Measurements from ENCODE around the gene GTF2I.
A peak's percentile ranks its signal among the peaks of the same experiment; 100 is the strongest.

GTF2I gene

DNA sequence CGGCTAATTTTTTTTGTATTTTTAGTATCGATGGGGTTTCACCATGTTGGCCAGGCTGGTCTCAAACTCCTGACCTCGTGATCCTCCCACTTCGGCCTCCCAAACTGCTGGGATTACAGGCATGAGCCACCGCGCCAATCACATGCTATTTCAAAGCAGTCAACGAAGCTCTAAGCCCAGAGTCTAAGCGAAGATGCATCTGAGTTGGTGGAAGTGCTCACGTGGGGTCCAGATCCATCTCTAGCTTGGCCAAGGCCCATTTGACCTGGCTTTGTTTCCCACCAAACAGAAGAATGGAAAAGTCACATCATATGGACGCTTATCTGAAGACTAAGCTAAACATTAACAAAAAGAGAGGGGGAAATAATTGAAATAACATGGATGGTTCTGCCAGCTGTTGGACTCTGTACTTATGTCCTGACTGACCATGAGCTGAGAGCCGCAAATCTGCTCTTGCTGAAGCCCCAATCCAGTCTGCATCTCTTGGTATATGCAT is 3.8 kb upstream of the GTF2I start:
- TF ChIP-seq ZNF274 (IDR thresholded peaks at IDR 0.05; ENCODE audit: low read depth, low read length) (no peak), SUZ12 (IDR thresholded peaks at IDR 0.05; ENCODE audit: extremely low read depth, insufficient read depth, insufficient read length) (no peak), YY1 (IDR thresholded peaks at IDR 0.05; ENCODE audit: insufficient read depth, insufficient read length) (no peak)
- no peaks in the 10 kb centered on the region for H3K27me3 ChIP-seq (ENCODE audit: insufficient read depth, insufficient read length)
- no peaks in the 10 kb centered on the region for H3K9me3 ChIP-seq (ENCODE audit: insufficient read depth, low read length)
- peaks cover 1% of the 10 kb centered on the region for H3K4me1 ChIP-seq (ENCODE audit: insufficient read depth, insufficient read length)
- H3K36me3 ChIP-seq (ENCODE audit: insufficient read depth, insufficient read length, low read length), result peaks cover 2% of the 10 kb centered on the region
- no peak overlapping the region for H3K4me3 ChIP-seq (ENCODE audit: insufficient read length, low read depth)
- H3K9ac ChIP-seq (ENCODE audit: insufficient read length, low read depth), result no peak overlapping the region
- no peak for DNase-seq (ENCODE audit: low read depth, low spot score)

DNA sequence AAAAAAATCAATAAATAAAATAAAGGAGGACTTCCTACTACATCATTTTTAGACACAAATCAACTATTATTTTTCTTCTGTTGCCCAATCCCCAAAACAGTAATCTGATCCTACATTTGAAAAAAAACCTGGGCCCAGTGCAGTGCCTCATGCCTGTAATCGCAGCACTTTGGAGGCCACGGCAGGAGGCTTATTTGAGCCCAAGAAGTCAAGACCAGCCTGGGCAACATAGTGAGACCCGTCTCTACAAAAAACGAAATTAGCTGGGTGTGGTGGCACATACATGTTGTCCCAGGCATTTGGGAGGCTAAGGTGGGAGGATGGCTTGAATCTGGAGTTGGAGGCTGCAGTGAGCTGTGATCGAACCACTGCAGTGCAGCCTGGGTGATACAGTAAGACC is 2.7 kb upstream of the GTF2I start:
- Histone ChIP-seq H3K36me3 (ENCODE audit: insufficient read depth, insufficient read length, low read length) (peaks cover 6% of the 10 kb centered on the region), H3K4me1 (ENCODE audit: insufficient read depth, insufficient read length) (no peaks in the 10 kb centered on the region), H3K4me3 (ENCODE audit: insufficient read length, low read depth) (no peak overlapping the region), H3K9me3 (ENCODE audit: insufficient read depth, low read length) (no peaks in the 10 kb centered on the region), H3K9ac (ENCODE audit: insufficient read length, low read depth) (no peak overlapping the region), H3K27me3 (ENCODE audit: insufficient read depth, insufficient read length) (no peaks in the 10 kb centered on the region)
- TF ChIP-seq YY1 (IDR thresholded peaks at IDR 0.05; ENCODE audit: insufficient read depth, insufficient read length) (no peak), ZNF274 (IDR thresholded peaks at IDR 0.05; ENCODE audit: low read depth, low read length) (no peak), SUZ12 (IDR thresholded peaks at IDR 0.05; ENCODE audit: extremely low read depth, insufficient read depth, insufficient read length) (no peak)
- DNase-seq (ENCODE audit: low read depth, low spot score), result no peak

DNA sequence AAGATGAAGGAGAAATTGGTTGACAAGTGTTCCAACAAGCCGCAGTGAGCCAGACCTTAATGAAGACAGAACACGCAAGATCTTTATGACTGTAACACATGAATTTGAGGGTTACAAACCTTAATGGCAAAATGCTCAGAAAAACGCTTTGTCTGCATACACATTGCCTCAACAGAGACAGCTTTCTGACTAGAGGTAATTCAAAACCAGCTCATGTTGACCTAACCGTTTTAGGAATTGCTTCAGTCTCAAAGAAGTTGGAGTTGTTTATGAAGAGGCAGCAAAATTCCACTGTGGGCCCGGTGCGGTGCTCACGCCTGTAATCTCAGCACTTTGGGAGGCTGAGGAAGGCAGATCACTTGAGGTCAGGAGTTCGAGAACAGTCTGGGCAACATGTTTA is 2.2 kb upstream of the GTF2I start:
- Histone ChIP-seq H3K4me3 (ENCODE audit: insufficient read length, low read depth) (no peak overlapping the region), H3K36me3 (ENCODE audit: insufficient read depth, insufficient read length, low read length) (peaks cover 6% of the 10 kb centered on the region), H3K27me3 (ENCODE audit: insufficient read depth, insufficient read length) (no peaks in the 10 kb centered on the region), H3K9me3 (ENCODE audit: insufficient read depth, low read length) (no peaks in the 10 kb centered on the region), H3K4me1 (ENCODE audit: insufficient read depth, insufficient read length) (no peaks in the 10 kb centered on the region), H3K9ac (ENCODE audit: insufficient read length, low read depth) (peak overlapping the region; percentile 81)
- no peak for DNase-seq (ENCODE audit: low read depth, low spot score)
- no peak for TF ChIP-seq YY1 (IDR thresholded peaks at IDR 0.05; ENCODE audit: insufficient read depth, insufficient read length)

DNA sequence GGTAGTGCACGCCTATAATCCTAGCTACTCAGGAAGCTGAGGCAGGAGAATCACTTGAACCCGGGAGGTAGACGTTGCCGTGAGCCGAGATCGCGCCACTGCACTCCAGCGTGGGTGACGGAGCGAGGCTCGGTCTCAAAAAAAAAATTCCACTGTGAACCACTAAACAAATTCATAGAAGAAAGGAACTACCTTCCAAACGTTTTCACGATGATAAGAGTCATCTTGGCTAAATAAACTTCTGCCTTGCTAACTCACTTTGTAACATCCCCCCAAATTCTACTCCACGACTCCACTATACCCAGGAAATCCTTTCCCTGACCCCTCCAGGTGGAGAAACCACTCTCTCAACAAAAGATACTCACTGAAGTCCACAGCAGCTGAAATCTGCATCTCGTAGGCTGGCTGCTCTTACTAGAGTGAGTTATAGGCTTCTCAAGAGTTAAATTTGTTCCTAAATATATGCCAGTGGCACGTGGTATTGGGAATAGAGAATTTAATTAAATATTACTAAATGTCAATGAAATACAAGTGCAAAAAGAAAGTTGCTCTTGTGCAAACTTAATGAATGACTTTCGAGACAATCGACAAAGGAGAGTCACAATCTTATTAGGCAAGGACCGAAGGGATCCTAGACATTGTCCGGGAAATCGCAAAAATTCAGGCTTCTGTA is 1.6 kb upstream of the GTF2I start:
- Histone ChIP-seq H3K4me3 (ENCODE audit: insufficient read length, low read depth) (peak overlapping the region; percentile 18), H3K4me1 (ENCODE audit: insufficient read depth, insufficient read length) (no peaks in the 10 kb centered on the region), H3K27me3 (ENCODE audit: insufficient read depth, insufficient read length) (no peaks in the 10 kb centered on the region), H3K9ac (ENCODE audit: insufficient read length, low read depth) (peak overlapping the region; percentile 81), H3K9me3 (ENCODE audit: insufficient read depth, low read length) (no peaks in the 10 kb centered on the region), H3K36me3 (ENCODE audit: insufficient read depth, insufficient read length, low read length) (peaks cover 6% of the 10 kb centered on the region)
- TF ChIP-seq SUZ12 (IDR thresholded peaks at IDR 0.05; ENCODE audit: extremely low read depth, insufficient read depth, insufficient read length) (no peak), ZNF274 (IDR thresholded peaks at IDR 0.05; ENCODE audit: low read depth, low read length) (no peak), YY1 (IDR thresholded peaks at IDR 0.05; ENCODE audit: insufficient read depth, insufficient read length) (no peak)
- no peak for DNase-seq (ENCODE audit: low read depth, low spot score)

DNA sequence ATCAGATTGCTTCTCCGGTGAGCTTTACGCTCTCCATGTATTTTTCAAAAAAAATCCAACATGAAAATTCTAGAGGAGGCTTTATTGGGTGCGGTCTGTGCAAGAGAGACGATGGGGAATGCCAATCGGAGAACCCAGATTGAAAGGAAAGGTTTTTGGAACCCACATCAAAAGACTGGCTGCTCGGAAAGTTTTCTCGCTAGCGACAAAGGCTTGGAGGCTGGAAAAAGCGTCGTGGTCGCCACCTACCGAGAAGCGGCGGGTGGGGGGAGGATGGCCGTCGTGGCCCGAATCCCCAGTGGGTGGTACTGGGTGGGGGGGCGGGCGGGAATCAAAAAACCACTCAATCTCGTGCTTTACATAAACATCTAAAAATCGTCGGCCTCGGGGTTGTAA is 1.1 kb upstream of the GTF2I start:
- Histone ChIP-seq H3K27me3 (ENCODE audit: insufficient read depth, insufficient read length) (no peaks in the 10 kb centered on the region), H3K9me3 (ENCODE audit: insufficient read depth, low read length) (no peaks in the 10 kb centered on the region), H3K36me3 (ENCODE audit: insufficient read depth, insufficient read length, low read length) (peaks cover 6% of the 10 kb centered on the region), H3K9ac (ENCODE audit: insufficient read length, low read depth) (peak overlapping the region; percentile 83), H3K4me3 (ENCODE audit: insufficient read length, low read depth) (peak overlapping the region; percentile 66), H3K4me1 (ENCODE audit: insufficient read depth, insufficient read length) (no peaks in the 10 kb centered on the region)
- no peak for DNase-seq (ENCODE audit: low read depth, low spot score)
- TF ChIP-seq YY1 (IDR thresholded peaks at IDR 0.05; ENCODE audit: insufficient read depth, insufficient read length) (no peak), ZNF274 (IDR thresholded peaks at IDR 0.05; ENCODE audit: low read depth, low read length) (no peak), SUZ12 (IDR thresholded peaks at IDR 0.05; ENCODE audit: extremely low read depth, insufficient read depth, insufficient read length) (no peak)

DNA sequence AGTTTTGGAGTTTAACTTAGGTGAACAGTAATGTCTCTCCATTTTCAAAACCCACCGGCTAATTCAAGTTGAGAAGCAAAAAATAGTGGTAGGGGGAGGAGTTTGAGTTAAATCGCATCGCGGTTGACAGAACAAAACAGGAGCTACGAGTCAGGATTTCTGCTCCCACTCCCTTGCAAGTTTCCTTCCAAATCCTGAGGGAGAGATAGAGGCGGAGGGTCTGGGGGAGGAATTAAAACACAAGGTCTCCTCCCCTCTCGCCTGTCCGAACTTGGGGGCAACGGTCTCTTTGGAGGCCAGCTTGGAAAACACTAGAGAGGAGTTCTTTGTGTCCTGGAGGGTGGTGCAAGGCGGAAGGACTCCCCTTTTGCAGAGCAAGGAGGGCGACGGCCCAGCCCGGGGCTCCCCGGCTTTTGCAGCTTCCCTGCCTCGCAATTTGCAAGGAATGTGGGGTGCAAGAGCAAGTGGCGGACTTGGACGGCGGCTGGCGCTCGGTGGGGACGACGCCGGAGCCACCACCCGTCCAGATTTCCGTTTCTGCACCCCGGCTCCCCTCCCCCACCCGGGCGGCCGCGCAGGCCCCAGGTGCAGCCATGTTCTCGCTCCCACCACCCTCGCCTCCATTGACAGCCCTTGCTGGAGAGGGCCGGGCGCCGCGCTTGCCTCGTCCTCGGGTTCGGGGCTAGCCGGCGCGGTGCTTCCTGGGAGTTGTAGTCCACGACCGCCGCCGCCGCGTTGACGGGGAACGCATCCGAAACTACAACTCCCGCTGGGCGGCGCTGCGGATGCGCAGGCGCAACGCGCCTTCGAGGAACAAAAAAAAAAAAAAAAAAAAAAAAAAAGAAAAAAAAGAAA is 454 bp upstream of the GTF2I start:
- Histone ChIP-seq H3K36me3 (ENCODE audit: insufficient read depth, insufficient read length, low read length) (peaks cover 6% of the 10 kb centered on the region), H3K9ac (ENCODE audit: insufficient read length, low read depth) (peak overlapping the region; percentile 97), H3K27me3 (ENCODE audit: insufficient read depth, insufficient read length) (no peaks in the 10 kb centered on the region), H3K4me1 (ENCODE audit: insufficient read depth, insufficient read length) (no peaks in the 10 kb centered on the region), H3K4me3 (ENCODE audit: insufficient read length, low read depth) (peak overlapping the region; percentile 68), H3K9me3 (ENCODE audit: insufficient read depth, low read length) (no peaks in the 10 kb centered on the region)
- TF ChIP-seq ZNF274 (IDR thresholded peaks at IDR 0.05; ENCODE audit: low read depth, low read length), result no peak
- TF ChIP-seq YY1 (IDR thresholded peaks at IDR 0.05; ENCODE audit: insufficient read depth, insufficient read length), result peak; percentile 73
- TF ChIP-seq SUZ12 (IDR thresholded peaks at IDR 0.05; ENCODE audit: extremely low read depth, insufficient read depth, insufficient read length), result no peak
- DNase-seq (ENCODE audit: low read depth, low spot score), result peak; percentile 97

Measured in NT2/D1 (cell line).